OCI-LY1 (cell line): ENCODE results near the gene PTPRN2.

Experiments used
- H2AFZ ChIP-seq: fragments of 200-600 bp; sonication (generic), shearing (Covaris generic); 2 replicates; pipeline ENCODE4 v1.6.0; 2014; ENCODE audit warnings: antibody characterized with exemption, mild to moderate bottlenecking, low read length
- H3F3A ChIP-seq: fragments of 200-600 bp; sonication (generic), shearing (Covaris generic); 2 replicates; pipeline ENCODE4 v1.6.0; 2014; ENCODE audit warnings: mild to moderate bottlenecking, antibody characterized with exemption, low read length, moderate library complexity; ENCODE audit not compliant: insufficient read depth
- H3K27ac ChIP-seq: fragments of 200-600 bp; sonication (generic); 2 replicates; pipeline ENCODE4 v1.5.1; 2014; ENCODE audit warnings: low read length, mixed run types, mild to moderate bottlenecking, low read depth; ENCODE audit not compliant: poor library complexity, severe bottlenecking
- H3K27me3 ChIP-seq: fragments of 200-600 bp; sonication (generic); 2 replicates; pipeline ENCODE4 v1.6.0; 2014; ENCODE audit warnings: antibody characterized with exemption, mild to moderate bottlenecking, low read length, moderate library complexity; ENCODE audit not compliant: insufficient read depth
- H3K36me3 ChIP-seq: fragments of 200-600 bp; sonication (generic); 2 replicates; pipeline ENCODE4 v1.6.1; 2014; ENCODE audit warnings: mild to moderate bottlenecking, antibody characterized with exemption, low read length, moderate library complexity, mixed read lengths; ENCODE audit not compliant: insufficient read depth
- H3K4me1 ChIP-seq: fragments of 200-600 bp; sonication (generic); 2 replicates; pipeline ENCODE4 v1.5.1; 2014; ENCODE audit warnings: mild to moderate bottlenecking, low read length, moderate library complexity; ENCODE audit not compliant: insufficient read depth, severe bottlenecking
- H3K4me2 ChIP-seq: fragments of 200-600 bp; sonication (generic), shearing (Covaris generic); 2 replicates; pipeline ENCODE4 v1.6.1; 2014; ENCODE audit warnings: low read length
- H3K4me3 ChIP-seq: fragments of 200-600 bp; sonication (generic); 2 replicates; pipeline ENCODE4 v1.5.1; 2014; ENCODE audit warnings: low read length, low read depth, mild to moderate bottlenecking, mixed read lengths; ENCODE audit not compliant: poor library complexity, severe bottlenecking
- H3K79me2 ChIP-seq: fragments of 200-600 bp; shearing (Covaris generic); 2 replicates; pipeline ENCODE4 v1.6.1; 2016; ENCODE audit warnings: mixed run types, low read length, mixed read lengths; ENCODE audit not compliant: insufficient read depth
- H3K9ac ChIP-seq: fragments of 200-600 bp; sonication (generic), shearing (Covaris generic); 2 replicates; pipeline ENCODE4 v1.6.1; 2014; ENCODE audit warnings: mild to moderate bottlenecking, low read length, mixed read lengths
- H3K9me2 ChIP-seq: fragments of 200-600 bp; sonication (generic), shearing (Covaris generic); 2 replicates; pipeline ENCODE4 v1.6.1; 2014; ENCODE audit warnings: low read depth, mild to moderate bottlenecking, low read length, mixed read lengths
- H3K9me3 ChIP-seq: fragments of 200-600 bp; shearing (Covaris generic); 2 replicates; pipeline ENCODE4 v1.6.1; 2014; ENCODE audit warnings: low read length, mixed read lengths
- H4K20me1 ChIP-seq: fragments of 200-600 bp; sonication (generic), shearing (Covaris generic); 2 replicates; pipeline ENCODE4 v1.6.0; 2016; ENCODE audit warnings: mild to moderate bottlenecking, low read length; ENCODE audit not compliant: insufficient read depth
- EZH2 ChIP-seq: fragments of 200-600 bp; sonication (generic), shearing (Covaris generic); IDR thresholded peaks from 2 replicates; pipeline ENCODE4 v1.8.0; 2017; ENCODE audit warnings: borderline replicate concordance, mixed run types, mild to moderate bottlenecking, antibody characterized with exemption, low read length, moderate library complexity, mixed read lengths
- TF ChIP-seq, protein P1 (sequence below): fragments of 200-600 bp; sonication (generic), shearing (Covaris generic); IDR thresholded peaks from 2 replicates; pipeline ENCODE4 v1.5.1; 2017; ENCODE audit warnings: mild to moderate bottlenecking, antibody characterized with exemption, low read length, moderate library complexity, mixed read lengths

Gene PTPRN2

DNA sequence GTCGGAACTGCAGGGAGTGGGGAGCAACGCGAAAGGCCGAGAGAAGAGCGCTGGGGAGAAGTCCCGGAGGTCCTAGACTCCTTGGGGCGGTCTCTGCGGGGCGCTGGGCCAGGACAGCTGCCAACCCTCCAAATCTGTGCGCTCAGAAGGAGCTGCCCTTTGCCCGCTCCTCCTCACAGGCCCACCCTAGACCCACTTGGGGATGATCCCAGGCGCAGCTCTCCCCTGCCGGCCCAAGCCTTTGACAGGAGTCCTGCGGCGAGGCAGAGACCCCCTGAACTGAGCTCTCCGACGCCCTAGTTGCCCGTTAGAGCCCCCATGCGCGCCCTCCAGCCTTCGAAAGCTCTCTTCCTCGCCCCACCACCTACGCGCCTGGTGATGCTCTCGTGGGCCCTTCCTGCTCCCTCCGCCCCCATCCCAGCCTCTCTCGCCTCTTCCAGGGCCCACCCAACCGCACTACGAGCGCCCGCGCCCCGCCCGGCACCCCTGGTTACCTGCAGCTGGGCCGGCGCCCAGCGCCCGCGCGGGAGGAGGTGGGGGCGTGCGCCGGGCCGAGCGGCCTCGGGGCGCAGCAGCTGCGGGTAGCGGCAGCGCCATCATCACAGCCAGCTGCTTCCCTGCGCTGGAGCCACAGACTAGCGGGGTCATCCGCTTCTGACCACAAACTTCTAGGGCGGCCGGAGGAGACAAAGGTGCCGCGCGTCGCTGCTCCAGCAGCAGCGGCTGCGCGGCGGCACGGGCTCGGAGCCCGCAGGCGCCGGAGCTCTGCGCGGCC lies 897.4 kb downstream of the PTPRN2 start:
- H3K9ac ChIP-seq = no peak overlapping the region
- H3K36me3 ChIP-seq = no peaks in the 10 kb centered on the region
- H3K27ac ChIP-seq = no peak overlapping the region
- TF ChIP-seq, protein P1, sequence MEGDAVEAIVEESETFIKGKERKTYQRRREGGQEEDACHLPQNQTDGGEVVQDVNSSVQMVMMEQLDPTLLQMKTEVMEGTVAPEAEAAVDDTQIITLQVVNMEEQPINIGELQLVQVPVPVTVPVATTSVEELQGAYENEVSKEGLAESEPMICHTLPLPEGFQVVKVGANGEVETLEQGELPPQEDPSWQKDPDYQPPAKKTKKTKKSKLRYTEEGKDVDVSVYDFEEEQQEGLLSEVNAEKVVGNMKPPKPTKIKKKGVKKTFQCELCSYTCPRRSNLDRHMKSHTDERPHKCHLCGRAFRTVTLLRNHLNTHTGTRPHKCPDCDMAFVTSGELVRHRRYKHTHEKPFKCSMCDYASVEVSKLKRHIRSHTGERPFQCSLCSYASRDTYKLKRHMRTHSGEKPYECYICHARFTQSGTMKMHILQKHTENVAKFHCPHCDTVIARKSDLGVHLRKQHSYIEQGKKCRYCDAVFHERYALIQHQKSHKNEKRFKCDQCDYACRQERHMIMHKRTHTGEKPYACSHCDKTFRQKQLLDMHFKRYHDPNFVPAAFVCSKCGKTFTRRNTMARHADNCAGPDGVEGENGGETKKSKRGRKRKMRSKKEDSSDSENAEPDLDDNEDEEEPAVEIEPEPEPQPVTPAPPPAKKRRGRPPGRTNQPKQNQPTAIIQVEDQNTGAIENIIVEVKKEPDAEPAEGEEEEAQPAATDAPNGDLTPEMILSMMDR = no peak
- TF ChIP-seq EZH2 = no peak
- no peaks in the 10 kb centered on the region for H3K27me3 ChIP-seq
- no peaks in the 10 kb centered on the region for H3K79me2 ChIP-seq
- H3F3A ChIP-seq = no peaks in the 10 kb centered on the region
- no peaks in the 10 kb centered on the region for H3K4me1 ChIP-seq
- H3K9me2 ChIP-seq = no peaks in the 10 kb centered on the region
- no peak overlapping the region for H2AFZ ChIP-seq
- H4K20me1 ChIP-seq = no peaks in the 10 kb centered on the region
- no peak overlapping the region for H3K4me3 ChIP-seq
- H3K9me3 ChIP-seq = no peaks in the 10 kb centered on the region
- H3K4me2 ChIP-seq = no peak overlapping the region

GRCh38 chr7:157689269-157690057 lies 898.2 kb downstream of the PTPRN2 start:
- no peak overlapping the region for H3K4me3 ChIP-seq
- no peaks in the 10 kb centered on the region for H3K9me2 ChIP-seq
- H2AFZ ChIP-seq = no peak overlapping the region
- no peak overlapping the region for H3K4me2 ChIP-seq
- no peaks in the 10 kb centered on the region for H3K27me3 ChIP-seq
- no peaks in the 10 kb centered on the region for H3K36me3 ChIP-seq
- no peak for TF ChIP-seq EZH2
- TF ChIP-seq, protein P1 = no peak
- no peaks in the 10 kb centered on the region for H4K20me1 ChIP-seq
- no peaks in the 10 kb centered on the region for H3F3A ChIP-seq
- H3K9me3 ChIP-seq = no peaks in the 10 kb centered on the region
- no peaks in the 10 kb centered on the region for H3K79me2 ChIP-seq
- H3K9ac ChIP-seq = no peak overlapping the region
- H3K4me1 ChIP-seq = no peaks in the 10 kb centered on the region
- H3K27ac ChIP-seq = no peak overlapping the region

- Histone ChIP-seq H3F3A (no peaks in the 10 kb centered on the region), H3K9me2 (no peaks in the 10 kb centered on the region), H3K36me3 (no peaks in the 10 kb centered on the region), H3K4me2 (no peak overlapping the region), H3K27ac (no peak overlapping the region), H3K27me3 (no peaks in the 10 kb centered on the region), H3K4me3 (no peak overlapping the region), H3K79me2 (no peaks in the 10 kb centered on the region), H4K20me1 (no peaks in the 10 kb centered on the region), H3K9ac (no peak overlapping the region), H3K9me3 (no peaks in the 10 kb centered on the region), H3K4me1 (no peaks in the 10 kb centered on the region), H2AFZ (no peak overlapping the region)
- no peak for TF ChIP-seq EZH2
- TF ChIP-seq, protein P1 = no peak
Observed at GRCh38 chr7:157688533-157689268, 898.9 kb downstream of the PTPRN2 start.
